HepG2 (cell line): ENCODE results near the gene MSMB. TPM values are rescaled to one million over a fixed set of nuclear protein-coding genes. Genes with fewer than 3 reads are reported as not detected.

ENCODE experiments used
- ASH2L ChIP-seq: fragments of 300-600, 200-600 bp; sonication (generic); IDR thresholded peaks from 2 replicates; pipeline ENCODE4 v1.7.0; 2017; ENCODE audit warnings: low read depth, mild to moderate bottlenecking, moderate library complexity, mixed read lengths, low read length; ENCODE audit not compliant: insufficient read length
- CREBL2 ChIP-seq: sonication (generic); formaldehyde crosslinking; IDR thresholded peaks from 2 replicates; pipeline ENCODE4 v1.8.1; 2023; ENCODE audit warnings: missing genetic modification reagents, mild to moderate bottlenecking, borderline replicate concordance
- FOXK1 ChIP-seq: sonication (generic); formaldehyde crosslinking; IDR thresholded peaks from 2 replicates; pipeline ENCODE4 v1.4.0; 2020; ENCODE audit warnings: low read depth, missing genetic modification reagents, borderline replicate concordance
- FOXO4 ChIP-seq: sonication (generic); formaldehyde crosslinking; conservative IDR thresholded peaks from 2 replicates; pipeline ENCODE4 v1.8.1; 2023; ENCODE audit warnings: missing genetic modification reagents
- HES4 ChIP-seq: sonication (generic); formaldehyde crosslinking; IDR thresholded peaks from 2 replicates; pipeline ENCODE4 v1.9.0; 2021; ENCODE audit warnings: mild to moderate bottlenecking, missing genetic modification reagents, borderline replicate concordance
- KLF11 ChIP-seq: IDR thresholded peaks from 2 replicates; pipeline ENCODE4 v1.6.1; 2016; ENCODE audit warnings: missing compliant biosample characterization
- MIXL1 ChIP-seq: IDR thresholded peaks from 2 replicates; pipeline ENCODE4 v1.6.1; 2016
- MLLT10 ChIP-seq: sonication (generic); formaldehyde crosslinking; IDR thresholded peaks from 2 replicates; pipeline ENCODE4 v1.4.0; 2020; ENCODE audit warnings: missing genetic modification reagents
- MNT ChIP-seq: fragments of 450-650 bp; IDR thresholded peaks from 2 replicates; pipeline ENCODE4 v1.6.1; 2016
- MXD4 ChIP-seq: IDR thresholded peaks from 2 replicates; pipeline ENCODE4 v1.6.1; 2016; ENCODE audit warnings: mild to moderate bottlenecking, missing biosample characterization, missing genetic modification reagents
- NFYC ChIP-seq: IDR thresholded peaks from 2 replicates; pipeline ENCODE4 v1.6.1; 2016; ENCODE audit warnings: missing genetic modification reagents, missing compliant biosample characterization
- NONO ChIP-seq, 2 experiments: fragments of 450-650 bp in 1 of 2; sonication (generic) in 1 of 2; formaldehyde crosslinking in 1 of 2; IDR thresholded peaks in 1 of 2; conservative IDR thresholded peaks in 1 of 2; 2 replicates each; pipeline versions ENCODE4 v1.6.1 to v1.8.0; 2017 to 2022; ENCODE audit warnings: mild to moderate bottlenecking in 1 of 2, missing genetic modification reagents in 1 of 2, moderate library complexity in 1 of 2
- SAFB2 ChIP-seq: sonication (generic); formaldehyde crosslinking; IDR thresholded peaks from 2 replicates; pipeline ENCODE4 v1.5.1; 2020; ENCODE audit warnings: missing genetic modification reagents, low read depth, mild to moderate bottlenecking, borderline replicate concordance
- SRY ChIP-seq: sonication (generic); formaldehyde crosslinking; IDR thresholded peaks from 2 replicates; pipeline ENCODE4 v1.8.0; 2022; ENCODE audit warnings: mild to moderate bottlenecking, missing genetic modification reagents
- ZBTB26 ChIP-seq: IDR thresholded peaks from 2 replicates; pipeline ENCODE4 v1.6.1; 2016; ENCODE audit warnings: missing compliant biosample characterization, missing genetic modification reagents, borderline replicate concordance
- ZNF160 ChIP-seq: sonication (generic); formaldehyde crosslinking; IDR thresholded peaks from 2 replicates; pipeline ENCODE4 v1.8.0; 2022; ENCODE audit warnings: mild to moderate bottlenecking, inconsistent platforms, missing genetic modification reagents
- ZNF225 ChIP-seq: sonication (generic); formaldehyde crosslinking; IDR thresholded peaks from 2 replicates; pipeline ENCODE4 v1.4.0; 2020; ENCODE audit warnings: mild to moderate bottlenecking, missing genetic modification reagents
- ZNF550 ChIP-seq: sonication (generic); formaldehyde crosslinking; IDR thresholded peaks from 2 replicates; pipeline ENCODE4 v1.4.0; 2020; ENCODE audit warnings: mild to moderate bottlenecking, missing genetic modification reagents, borderline replicate concordance
- ZNF713 ChIP-seq: sonication (generic); formaldehyde crosslinking; IDR thresholded peaks from 2 replicates; pipeline ENCODE4 v1.4.0; 2020; ENCODE audit warnings: mild to moderate bottlenecking, missing genetic modification reagents
- ZNF772 ChIP-seq: sonication (generic); formaldehyde crosslinking; IDR thresholded peaks from 2 replicates; pipeline ENCODE4 v1.5.0; 2020; ENCODE audit warnings: mild to moderate bottlenecking, missing genetic modification reagents
- ZSCAN21 ChIP-seq: sonication (generic); formaldehyde crosslinking; IDR thresholded peaks from 2 replicates; pipeline ENCODE4 v1.8.0; 2022; ENCODE audit warnings: mild to moderate bottlenecking, missing genetic modification reagents, moderate library complexity, borderline replicate concordance
- polyA plus RNA-seq, 8 experiments: library from polyadenylated mRNA; depleted of rRNA in 3 of 8; stranded (reverse) in 7 of 8; unstranded in 1 of 8; fragments of >200 nt; fragmentation: Illumina TruSeq in 4 of 8; extraction: Trizol in 4 of 8; gene quantifications; 2 replicates each; pipeline versions ENCODE4 v1.2.1 to v1.2.3, GENCODE V29; 2011 to 2016; ENCODE audit warnings: low read depth in 4 of 8, missing spikeins in 1 of 8, mixed read lengths in 1 of 8; ENCODE audit not compliant: insufficient read depth in 1 of 8
- total RNA-seq, 5 experiments: library from RNA; depleted of rRNA; stranded (reverse); fragments of >200 nt; fragmentation: Illumina TruSeq; extraction: Trizol; gene quantifications; 2 replicates each; pipeline ENCODE4 v1.2.3, GENCODE V29; 2016; ENCODE audit warnings: low read depth in 1 of 5
- TF ChIP-seq, protein P1 (sequence below): sonication (generic); formaldehyde crosslinking; IDR thresholded peaks from 2 replicates; pipeline ENCODE4 v1.8.0; 2022; ENCODE audit warnings: mild to moderate bottlenecking, missing genetic modification reagents
- TF ChIP-seq, protein P2 (sequence below): sonication (generic); formaldehyde crosslinking; IDR thresholded peaks from 2 replicates; pipeline ENCODE4 v1.8.0; 2022; ENCODE audit warnings: missing genetic modification reagents, low read depth, mild to moderate bottlenecking, borderline replicate concordance

The MSMB gene
- total and polyA plus RNA-seq, 2 of the 13 experiments (the other 11 are each of a cell fraction or from before 2014, with no cell fraction given): 0.84 TPM; not detected in 1

DNA sequence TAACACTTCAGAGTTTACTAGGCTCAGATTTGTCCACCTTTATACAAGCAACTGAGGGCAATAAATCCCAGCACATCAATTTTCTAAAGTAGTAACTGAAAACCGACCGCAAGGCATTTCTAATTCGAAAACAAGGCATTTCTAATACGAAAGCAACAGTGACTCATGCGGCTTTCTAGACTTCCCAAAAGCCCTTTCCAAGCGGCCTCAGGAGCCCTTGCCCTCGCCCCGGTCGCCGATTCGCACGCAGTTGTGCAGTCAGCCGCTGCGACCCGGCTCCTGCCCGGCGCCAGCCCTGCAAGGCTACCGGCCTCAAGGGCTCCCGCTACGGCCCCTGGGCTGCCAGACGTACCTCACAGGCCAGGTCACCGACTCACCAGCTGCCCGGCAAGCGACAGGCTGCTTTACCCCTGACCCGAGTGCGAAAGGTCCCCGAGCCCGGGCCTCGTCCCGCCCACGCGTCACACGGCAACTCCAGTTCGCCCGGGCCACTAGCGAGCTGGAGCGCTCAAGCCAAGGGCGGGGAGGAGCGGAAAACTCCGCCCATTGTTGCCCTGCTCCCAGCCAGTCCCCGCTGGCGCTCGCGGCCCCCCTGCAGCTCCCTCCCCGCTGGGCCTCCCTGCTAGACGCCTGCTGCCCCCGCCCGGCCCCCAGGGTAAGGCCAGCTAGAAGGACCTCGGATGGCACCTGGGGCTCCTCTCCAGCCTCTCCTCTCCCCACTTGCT is 22.9 kb downstream of the MSMB start (continued):
- TF ChIP-seq, protein P1, sequence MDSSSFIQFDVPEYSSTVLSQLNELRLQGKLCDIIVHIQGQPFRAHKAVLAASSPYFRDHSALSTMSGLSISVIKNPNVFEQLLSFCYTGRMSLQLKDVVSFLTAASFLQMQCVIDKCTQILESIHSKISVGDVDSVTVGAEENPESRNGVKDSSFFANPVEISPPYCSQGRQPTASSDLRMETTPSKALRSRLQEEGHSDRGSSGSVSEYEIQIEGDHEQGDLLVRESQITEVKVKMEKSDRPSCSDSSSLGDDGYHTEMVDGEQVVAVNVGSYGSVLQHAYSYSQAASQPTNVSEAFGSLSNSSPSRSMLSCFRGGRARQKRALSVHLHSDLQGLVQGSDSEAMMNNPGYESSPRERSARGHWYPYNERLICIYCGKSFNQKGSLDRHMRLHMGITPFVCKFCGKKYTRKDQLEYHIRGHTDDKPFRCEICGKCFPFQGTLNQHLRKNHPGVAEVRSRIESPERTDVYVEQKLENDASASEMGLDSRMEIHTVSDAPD (CRISPR knock-in tag): peak; percentile 17; the same call in 1 of the 2 replicates
- peak; percentile 57 for TF ChIP-seq MNT
- peak; percentile 90; the same call in 1 of the 2 replicates for TF ChIP-seq ZNF160
- peak; percentile 85 for TF ChIP-seq ZBTB26 (CRISPR knock-in tag)
- TF ChIP-seq ZSCAN21 (CRISPR knock-in tag): peak; percentile 94
- no peak for TF ChIP-seq NONO (IDR thresholded peaks at IDR 0.05)
- TF ChIP-seq NONO (CRISPR knock-in tag; conservative IDR thresholded peaks at IDR 0.05): peak; percentile 95
- peak; percentile 78; the same call in 1 of the 2 replicates for TF ChIP-seq FOXK1 (CRISPR knock-in tag)
- TF ChIP-seq ZNF772 (CRISPR knock-in tag): peak; percentile 68; the same call in 1 of the 2 replicates
- TF ChIP-seq FOXO4 (CRISPR knock-in tag): no peak
- TF ChIP-seq MLLT10 (CRISPR knock-in tag): peak; percentile 91; the same call in 1 of the 2 replicates
- TF ChIP-seq CREBL2 (CRISPR knock-in tag): 0 out of 2 replicates have a peak, but pooled peaks have one; percentile 46
- TF ChIP-seq KLF11 (CRISPR knock-in tag): no peak
- peak; percentile 71; the same call in 1 of the 2 replicates for TF ChIP-seq HES4
- TF ChIP-seq ZNF225: peak; percentile 96
- peak; percentile 67 for TF ChIP-seq NFYC (CRISPR knock-in tag)
- peak; percentile 93; the same call in 1 of the 2 replicates for TF ChIP-seq SRY (CRISPR knock-in tag)
- peak; percentile 57; the same call in 1 of the 2 replicates for TF ChIP-seq MIXL1 (CRISPR knock-in tag)
- peak; percentile 88; the same call in 1 of the 2 replicates for TF ChIP-seq SAFB2
- TF ChIP-seq ASH2L: peak; percentile 52
- TF ChIP-seq, protein P2, sequence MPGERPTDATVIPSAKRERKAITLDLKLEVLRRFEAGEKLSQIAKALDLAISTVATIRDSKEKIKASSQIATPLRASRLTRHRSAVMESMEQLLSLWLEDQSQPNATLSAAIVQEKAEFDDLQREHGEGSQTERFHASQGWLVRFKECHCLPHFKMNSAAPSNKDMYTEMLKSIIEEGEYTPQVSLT (CRISPR knock-in tag): no peak
- TF ChIP-seq ZNF713 (CRISPR knock-in tag): no peak
- TF ChIP-seq MXD4 (CRISPR knock-in tag): peak; percentile 66; the same call in 1 of the 2 replicates
- TF ChIP-seq ZNF550 (CRISPR knock-in tag): no peak
